GM23338 (cell line): ENCODE data around the gene POLK. TPM values are rescaled to one million over a fixed set of nuclear protein-coding genes. Genes with fewer than 3 reads are reported as not detected.
"Not testable (repeated sequence)": the region's sequence is repeated elsewhere in the genome, so short reads cannot be mapped to it uniquely, and the experiment has no call there.

Experiments used
- ATAC-seq: fragments of 200-7000 bp; cut with Tn5 transposase; 3 replicates; pipeline ENCODE4 v1.9.1; 2020
- DNase-seq: peaks from one replicate; pipeline ENCODE4 v3.0.0-alpha.2; 2015; ENCODE audit warnings: low spot score
- H2AFZ ChIP-seq: fragments of 200-600 bp; sonication (generic); 2 replicates; pipeline ENCODE4 v1.8.0; 2016; ENCODE audit warnings: antibody characterized with exemption, mild to moderate bottlenecking, moderate library complexity
- H3F3A ChIP-seq: fragments of 200-600 bp; sonication (generic); replicated peaks from 2 replicates; pipeline ENCODE4 v1.8.0; 2017; ENCODE audit warnings: antibody characterized with exemption, mixed run types, low read depth
- H3K27ac ChIP-seq: fragments of 200-600 bp; sonication (generic); 2 replicates; pipeline ENCODE4 v1.6.1; 2016; ENCODE audit warnings: low read depth
- H3K27me3 ChIP-seq: fragments of 200-600 bp; sonication (generic); 2 replicates; pipeline ENCODE4 v1.8.0; 2016; ENCODE audit warnings: mild to moderate bottlenecking, mixed run types, moderate library complexity; ENCODE audit not compliant: insufficient read depth
- H3K36me3 ChIP-seq: fragments of 200-600 bp; sonication (generic); 2 replicates; pipeline ENCODE4 v1.8.0; 2016; ENCODE audit warnings: mild to moderate bottlenecking; ENCODE audit not compliant: insufficient read depth
- H3K4me1 ChIP-seq: fragments of 200-600 bp; sonication (generic); 2 replicates; pipeline ENCODE4 v1.8.0; 2016; ENCODE audit warnings: mild to moderate bottlenecking, moderate library complexity; ENCODE audit not compliant: insufficient read depth
- H3K4me2 ChIP-seq: fragments of 200-600 bp; sonication (generic); 2 replicates; pipeline ENCODE4 v1.7.1; 2017; ENCODE audit warnings: mixed run types
- H3K4me3 ChIP-seq: fragments of 200-600 bp; sonication (generic); 2 replicates; pipeline ENCODE4 v1.6.1; 2016; ENCODE audit warnings: mixed run types
- H3K79me2 ChIP-seq: fragments of 200-600 bp; sonication (generic); replicated peaks from 2 replicates; pipeline ENCODE4 v1.8.0; 2017; ENCODE audit warnings: mild to moderate bottlenecking; ENCODE audit not compliant: insufficient read depth
- H3K9me2 ChIP-seq: fragments of 200-600 bp; sonication (generic); 2 replicates; pipeline ENCODE4 v1.8.0; 2017; ENCODE audit not compliant: insufficient read depth
- H4K20me1 ChIP-seq: fragments of 200-600 bp; sonication (generic); replicated peaks from 2 replicates; pipeline ENCODE4 v1.8.0; 2017; ENCODE audit warnings: mild to moderate bottlenecking; ENCODE audit not compliant: insufficient read depth
- H3K27ac Mint-ChIP-seq: 2 replicates; pipeline ENCODE4 v1.8.0; 2020; ENCODE audit warnings: inconsistent platforms, mild to moderate bottlenecking, moderate library complexity, mixed read lengths
- H3K27me3 Mint-ChIP-seq: 3 replicates; pipeline ENCODE4 v1.8.0; 2022; ENCODE audit warnings: low read depth, mild to moderate bottlenecking, moderate library complexity, mixed read lengths, inconsistent platforms; ENCODE audit not compliant: insufficient read depth, poor library complexity
- H3K36me3 Mint-ChIP-seq: 3 replicates; pipeline ENCODE4 v1.8.0; 2021; ENCODE audit warnings: low read depth, mild to moderate bottlenecking, inconsistent platforms, moderate library complexity, mixed read lengths
- H3K4me1 Mint-ChIP-seq: 3 replicates; pipeline ENCODE4 v1.8.0; 2020; ENCODE audit warnings: mild to moderate bottlenecking, inconsistent platforms, mixed read lengths
- H3K4me3 Mint-ChIP-seq: 3 replicates; pipeline ENCODE4 v1.8.0; 2021; ENCODE audit warnings: moderate library complexity, mild to moderate bottlenecking, inconsistent platforms, mixed read lengths
- H3K9me3 Mint-ChIP-seq: 3 replicates; pipeline ENCODE4 v1.8.0; 2020; ENCODE audit warnings: moderate library complexity, mild to moderate bottlenecking, inconsistent platforms, mixed read lengths
- CTCF ChIP-seq, 2 experiments: fragments of 200-600 bp in 1 of 2; sonication (generic) in 1 of 2; conservative IDR thresholded peaks; 2 replicates each; pipeline versions ENCODE4 v1.5.1 to v1.6.1; 2016 to 2017; ENCODE audit warnings: antibody characterized with exemption in 2 of 2, low read depth in 2 of 2, mild to moderate bottlenecking in 2 of 2, moderate library complexity in 1 of 2
- ETS1 ChIP-seq: IDR thresholded peaks from 2 replicates; pipeline ENCODE4 v1.6.1; 2016; ENCODE audit warnings: antibody characterized with exemption
- EZH2phosphoT487 ChIP-seq: fragments of 200-600 bp; sonication (generic); IDR thresholded peaks from one replicate; pipeline ENCODE4 v1.8.1; 2018; ENCODE audit warnings: antibody characterized with exemption; ENCODE audit not compliant: unreplicated experiment
- JUNB ChIP-seq: IDR thresholded peaks from one replicate; pipeline ENCODE4 v1.6.1; 2016; ENCODE audit warnings: antibody characterized with exemption; ENCODE audit not compliant: unreplicated experiment
- NANOG ChIP-seq: IDR thresholded peaks from 2 replicates; pipeline ENCODE4 v1.6.1; 2016; ENCODE audit warnings: antibody characterized with exemption, borderline replicate concordance
- STAT1 ChIP-seq: IDR thresholded peaks from one replicate; pipeline ENCODE4 v1.6.1; 2016; ENCODE audit warnings: antibody characterized with exemption; ENCODE audit not compliant: unreplicated experiment
- ZNF114 ChIP-seq: fragments of 250-450 bp; sonication (Bioruptor Pico); IDR thresholded peaks from 2 replicates; pipeline ENCODE4 v1.5.0; 2020; ENCODE audit warnings: mild to moderate bottlenecking, moderate library complexity
- ZNF331 ChIP-seq: fragments of 250-450 bp; sonication (Bioruptor Pico); IDR thresholded peaks from 2 replicates; pipeline ENCODE4 v1.5.0; 2020; ENCODE audit warnings: low read depth, mild to moderate bottlenecking, moderate library complexity
- polyA plus RNA-seq: library from polyadenylated mRNA; unstranded; fragments of >200 nt; fragmentation: Nextera tagmentation; extraction: Ambion mirVana; gene quantifications from 2 replicates; pipeline ENCODE4 v1.2.1, GENCODE V29; 2016
- total RNA-seq: library from RNA; depleted of rRNA; stranded (reverse); fragments of >200 nt; shearing (Covaris generic); gene quantifications from 2 replicates; pipeline ENCODE4 v1.2.3, GENCODE V29; 2014
- TF ChIP-seq, protein P1 (sequence below): fragments of 250-450 bp; sonication (Bioruptor Pico); IDR thresholded peaks from 2 replicates; pipeline ENCODE4 v1.5.0; 2020; ENCODE audit warnings: mild to moderate bottlenecking, moderate library complexity
- TF ChIP-seq, protein P2 (sequence below): IDR thresholded peaks from one replicate; pipeline ENCODE4 v1.6.1; 2018; ENCODE audit warnings: antibody characterized with exemption; ENCODE audit not compliant: unreplicated experiment

Gene POLK
- total and polyA plus RNA-seq, 2 experiments from 2014 or later = 6.3 to 14.5 TPM

GRCh38 chr5:75533716-75534115 lies 22.0 kb downstream of the POLK start:
- H3K27ac ChIP-seq = not testable (repeated sequence)

DNA sequence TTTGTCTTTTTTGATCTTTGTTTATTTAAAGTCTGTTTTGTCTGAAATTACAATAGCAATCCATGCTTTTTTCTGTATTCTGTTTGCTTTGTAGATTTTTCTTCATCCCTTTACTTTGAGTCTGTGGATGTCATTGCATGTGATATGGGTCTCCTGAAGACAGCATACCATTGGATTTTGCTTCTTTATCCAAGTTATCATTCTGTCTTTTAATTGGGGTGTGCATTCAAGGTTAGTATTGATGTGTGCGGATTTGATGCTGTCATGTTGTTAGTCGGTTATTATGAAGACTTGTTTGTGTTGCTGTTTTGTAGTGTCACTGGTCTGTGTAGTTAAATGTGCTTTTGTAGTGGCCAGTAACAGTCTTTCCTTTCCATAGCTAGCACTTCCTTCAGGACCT lies 23.0 kb downstream of the POLK start:
- Mint-ChIP-seq H3K27me3 (peaks cover 1% of the 10 kb centered on the region), H3K9me3 (peaks cover 17% of the 10 kb centered on the region; the same call in 2 of the 3 replicates), H3K4me1 (peaks cover 8% of the 10 kb centered on the region; the same call in 2 of the 3 replicates), H3K36me3 (peaks cover 17% of the 10 kb centered on the region; the same call in 2 of the 3 replicates), H3K4me3 (no peak overlapping the region), H3K27ac (no peak overlapping the region)
- H3K79me2 ChIP-seq = peaks cover 26% of the 10 kb centered on the region
- no peaks in the 10 kb centered on the region for H3K36me3 ChIP-seq
- no peak overlapping the region for H3K27ac ChIP-seq
- no peaks in the 10 kb centered on the region for H3F3A ChIP-seq
- H2AFZ ChIP-seq = no peak overlapping the region
- H3K9me2 ChIP-seq = no peaks in the 10 kb centered on the region
- H4K20me1 ChIP-seq = peaks cover 9% of the 10 kb centered on the region; the same call in 1 of the 2 replicates
- no peak overlapping the region for H3K4me3 ChIP-seq
- ATAC-seq (no peak), DNase-seq (no peak)
- H3K27me3 ChIP-seq = no peaks in the 10 kb centered on the region
- no peaks in the 10 kb centered on the region for H3K4me1 ChIP-seq
- no peak overlapping the region for H3K4me2 ChIP-seq
- TF ChIP-seq EZH2phosphoT487 = no peak
- no peak for TF ChIP-seq ETS1
- TF ChIP-seq ZNF114 (CRISPR knock-in tag) = no peak
- no peak for TF ChIP-seq JUNB
- TF ChIP-seq, protein P1, sequence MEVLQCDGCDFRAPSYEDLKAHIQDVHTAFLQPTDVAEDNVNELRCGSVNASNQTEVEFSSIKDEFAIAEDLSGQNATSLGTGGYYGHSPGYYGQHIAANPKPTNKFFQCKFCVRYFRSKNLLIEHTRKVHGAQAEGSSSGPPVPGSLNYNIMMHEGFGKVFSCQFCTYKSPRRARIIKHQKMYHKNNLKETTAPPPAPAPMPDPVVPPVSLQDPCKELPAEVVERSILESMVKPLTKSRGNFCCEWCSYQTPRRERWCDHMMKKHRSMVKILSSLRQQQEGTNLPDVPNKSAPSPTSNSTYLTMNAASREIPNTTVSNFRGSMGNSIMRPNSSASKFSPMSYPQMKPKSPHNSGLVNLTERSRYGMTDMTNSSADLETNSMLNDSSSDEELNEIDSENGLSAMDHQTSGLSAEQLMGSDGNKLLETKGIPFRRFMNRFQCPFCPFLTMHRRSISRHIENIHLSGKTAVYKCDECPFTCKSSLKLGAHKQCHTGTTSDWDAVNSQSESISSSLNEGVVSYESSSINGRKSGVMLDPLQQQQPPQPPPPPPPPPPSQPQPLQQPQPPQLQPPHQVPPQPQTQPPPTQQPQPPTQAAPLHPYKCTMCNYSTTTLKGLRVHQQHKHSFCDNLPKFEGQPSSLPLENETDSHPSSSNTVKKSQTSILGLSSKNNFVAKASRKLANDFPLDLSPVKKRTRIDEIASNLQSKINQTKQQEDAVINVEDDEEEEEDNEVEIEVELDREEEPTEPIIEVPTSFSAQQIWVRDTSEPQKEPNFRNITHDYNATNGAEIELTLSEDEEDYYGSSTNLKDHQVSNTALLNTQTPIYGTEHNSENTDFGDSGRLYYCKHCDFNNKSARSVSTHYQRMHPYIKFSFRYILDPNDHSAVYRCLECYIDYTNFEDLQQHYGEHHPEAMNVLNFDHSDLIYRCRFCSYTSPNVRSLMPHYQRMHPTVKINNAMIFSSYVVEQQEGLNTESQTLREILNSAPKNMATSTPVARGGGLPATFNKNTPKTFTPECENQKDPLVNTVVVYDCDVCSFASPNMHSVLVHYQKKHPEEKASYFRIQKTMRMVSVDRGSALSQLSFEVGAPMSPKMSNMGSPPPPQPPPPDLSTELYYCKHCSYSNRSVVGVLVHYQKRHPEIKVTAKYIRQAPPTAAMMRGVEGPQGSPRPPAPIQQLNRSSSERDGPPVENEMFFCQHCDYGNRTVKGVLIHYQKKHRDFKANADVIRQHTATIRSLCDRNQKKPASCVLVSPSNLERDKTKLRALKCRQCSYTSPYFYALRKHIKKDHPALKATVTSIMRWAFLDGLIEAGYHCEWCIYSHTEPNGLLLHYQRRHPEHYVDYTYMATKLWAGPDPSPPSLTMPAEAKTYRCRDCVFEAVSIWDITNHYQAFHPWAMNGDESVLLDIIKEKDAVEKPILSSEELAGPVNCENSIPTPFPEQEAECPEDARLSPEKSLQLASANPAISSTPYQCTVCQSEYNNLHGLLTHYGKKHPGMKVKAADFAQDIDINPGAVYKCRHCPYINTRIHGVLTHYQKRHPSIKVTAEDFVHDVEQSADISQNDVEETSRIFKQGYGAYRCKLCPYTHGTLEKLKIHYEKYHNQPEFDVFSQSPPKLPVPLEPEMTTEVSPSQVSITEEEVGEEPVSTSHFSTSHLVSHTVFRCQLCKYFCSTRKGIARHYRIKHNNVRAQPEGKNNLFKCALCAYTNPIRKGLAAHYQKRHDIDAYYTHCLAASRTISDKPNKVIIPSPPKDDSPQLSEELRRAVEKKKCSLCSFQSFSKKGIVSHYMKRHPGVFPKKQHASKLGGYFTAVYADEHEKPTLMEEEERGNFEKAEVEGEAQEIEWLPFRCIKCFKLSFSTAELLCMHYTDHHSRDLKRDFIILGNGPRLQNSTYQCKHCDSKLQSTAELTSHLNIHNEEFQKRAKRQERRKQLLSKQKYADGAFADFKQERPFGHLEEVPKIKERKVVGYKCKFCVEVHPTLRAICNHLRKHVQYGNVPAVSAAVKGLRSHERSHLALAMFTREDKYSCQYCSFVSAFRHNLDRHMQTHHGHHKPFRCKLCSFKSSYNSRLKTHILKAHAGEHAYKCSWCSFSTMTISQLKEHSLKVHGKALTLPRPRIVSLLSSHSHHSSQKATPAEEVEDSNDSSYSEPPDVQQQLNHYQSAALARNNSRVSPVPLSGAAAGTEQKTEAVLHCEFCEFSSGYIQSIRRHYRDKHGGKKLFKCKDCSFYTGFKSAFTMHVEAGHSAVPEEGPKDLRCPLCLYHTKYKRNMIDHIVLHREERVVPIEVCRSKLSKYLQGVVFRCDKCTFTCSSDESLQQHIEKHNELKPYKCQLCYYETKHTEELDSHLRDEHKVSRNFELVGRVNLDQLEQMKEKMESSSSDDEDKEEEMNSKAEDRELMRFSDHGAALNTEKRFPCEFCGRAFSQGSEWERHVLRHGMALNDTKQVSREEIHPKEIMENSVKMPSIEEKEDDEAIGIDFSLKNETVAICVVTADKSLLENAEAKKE = no peak
- TF ChIP-seq, protein P2, sequence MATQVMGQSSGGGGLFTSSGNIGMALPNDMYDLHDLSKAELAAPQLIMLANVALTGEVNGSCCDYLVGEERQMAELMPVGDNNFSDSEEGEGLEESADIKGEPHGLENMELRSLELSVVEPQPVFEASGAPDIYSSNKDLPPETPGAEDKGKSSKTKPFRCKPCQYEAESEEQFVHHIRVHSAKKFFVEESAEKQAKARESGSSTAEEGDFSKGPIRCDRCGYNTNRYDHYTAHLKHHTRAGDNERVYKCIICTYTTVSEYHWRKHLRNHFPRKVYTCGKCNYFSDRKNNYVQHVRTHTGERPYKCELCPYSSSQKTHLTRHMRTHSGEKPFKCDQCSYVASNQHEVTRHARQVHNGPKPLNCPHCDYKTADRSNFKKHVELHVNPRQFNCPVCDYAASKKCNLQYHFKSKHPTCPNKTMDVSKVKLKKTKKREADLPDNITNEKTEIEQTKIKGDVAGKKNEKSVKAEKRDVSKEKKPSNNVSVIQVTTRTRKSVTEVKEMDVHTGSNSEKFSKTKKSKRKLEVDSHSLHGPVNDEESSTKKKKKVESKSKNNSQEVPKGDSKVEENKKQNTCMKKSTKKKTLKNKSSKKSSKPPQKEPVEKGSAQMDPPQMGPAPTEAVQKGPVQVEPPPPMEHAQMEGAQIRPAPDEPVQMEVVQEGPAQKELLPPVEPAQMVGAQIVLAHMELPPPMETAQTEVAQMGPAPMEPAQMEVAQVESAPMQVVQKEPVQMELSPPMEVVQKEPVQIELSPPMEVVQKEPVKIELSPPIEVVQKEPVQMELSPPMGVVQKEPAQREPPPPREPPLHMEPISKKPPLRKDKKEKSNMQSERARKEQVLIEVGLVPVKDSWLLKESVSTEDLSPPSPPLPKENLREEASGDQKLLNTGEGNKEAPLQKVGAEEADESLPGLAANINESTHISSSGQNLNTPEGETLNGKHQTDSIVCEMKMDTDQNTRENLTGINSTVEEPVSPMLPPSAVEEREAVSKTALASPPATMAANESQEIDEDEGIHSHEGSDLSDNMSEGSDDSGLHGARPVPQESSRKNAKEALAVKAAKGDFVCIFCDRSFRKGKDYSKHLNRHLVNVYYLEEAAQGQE = no peak
- TF ChIP-seq STAT1 = no peak
- TF ChIP-seq CTCF (conservative IDR thresholded peaks at IDR 0.05; ENCODE audit: low read depth in 2 of 2) = no peak
- TF ChIP-seq ZNF331 (CRISPR knock-in tag) = no peak
- no peak for TF ChIP-seq NANOG

More at GRCh38 chr5:75533716-75534115, 22.0 kb downstream of the POLK start:
- not testable (repeated sequence) for H4K20me1 ChIP-seq, H3K4me3 Mint-ChIP-seq, H3K27me3 ChIP-seq, H3K4me2 ChIP-seq, H3K27ac Mint-ChIP-seq, H3K4me1 ChIP-seq, ATAC-seq, DNase-seq, H2AFZ ChIP-seq, H3K4me3 ChIP-seq, H3K9me2 ChIP-seq, H3F3A ChIP-seq, H3K27me3 Mint-ChIP-seq, H3K4me1 Mint-ChIP-seq, H3K36me3 ChIP-seq
- Mint-ChIP-seq H3K36me3 (peaks cover 17% of the 10 kb centered on the region; the same call in 2 of the 3 replicates), H3K9me3 (peaks cover 17% of the 10 kb centered on the region; the same call in 2 of the 3 replicates)
- peaks cover 26% of the 10 kb centered on the region for H3K79me2 ChIP-seq
